Measurements from ENCODE around the gene TCF3. TPM values are rescaled to one million over a fixed set of nuclear protein-coding genes. Genes with fewer than 3 reads are reported as not detected.

TCF3 gene
- total RNA-seq, 1 donor: 55.0 TPM

- H2AFZ ChIP-seq (ENCODE audit: low read length): no peak overlapping the region
- no peaks in the 10 kb centered on the region for H3K9me3 ChIP-seq (ENCODE audit: low read depth, low read length)
- H4K20me1 ChIP-seq (ENCODE audit: insufficient read depth, low read length): peaks cover 3% of the 10 kb centered on the region
- H3K4me3 ChIP-seq (ENCODE audit: insufficient read depth, low read length): no peak overlapping the region
- H3K4me1 ChIP-seq (ENCODE audit: insufficient read depth, low read length): no peaks in the 10 kb centered on the region
- no peaks in the 10 kb centered on the region for H3K27me3 ChIP-seq (ENCODE audit: insufficient read depth, low read length)
- no peak overlapping the region for H3K27ac ChIP-seq (ENCODE audit: low read depth, low read length)
- H3K4me2 ChIP-seq (ENCODE audit: insufficient read depth, low read length): no peak overlapping the region
- peaks cover 34% of the 10 kb centered on the region for H3K36me3 ChIP-seq (ENCODE audit: insufficient read depth, low read length)
- DNase-seq (ENCODE audit: insufficient read length, low spot score, missing footprints): peak; percentile 76
- H3K79me2 ChIP-seq (ENCODE audit: insufficient read depth, low read length): no peaks in the 10 kb centered on the region
- no peak for TF ChIP-seq CTCF (IDR thresholded peaks at IDR 0.05; ENCODE audit: extremely low read depth, low read depth, low read length)
Measured at GRCh38 chr19:1577090-1577928, 75.1 kb downstream of the TCF3 start.

DNA sequence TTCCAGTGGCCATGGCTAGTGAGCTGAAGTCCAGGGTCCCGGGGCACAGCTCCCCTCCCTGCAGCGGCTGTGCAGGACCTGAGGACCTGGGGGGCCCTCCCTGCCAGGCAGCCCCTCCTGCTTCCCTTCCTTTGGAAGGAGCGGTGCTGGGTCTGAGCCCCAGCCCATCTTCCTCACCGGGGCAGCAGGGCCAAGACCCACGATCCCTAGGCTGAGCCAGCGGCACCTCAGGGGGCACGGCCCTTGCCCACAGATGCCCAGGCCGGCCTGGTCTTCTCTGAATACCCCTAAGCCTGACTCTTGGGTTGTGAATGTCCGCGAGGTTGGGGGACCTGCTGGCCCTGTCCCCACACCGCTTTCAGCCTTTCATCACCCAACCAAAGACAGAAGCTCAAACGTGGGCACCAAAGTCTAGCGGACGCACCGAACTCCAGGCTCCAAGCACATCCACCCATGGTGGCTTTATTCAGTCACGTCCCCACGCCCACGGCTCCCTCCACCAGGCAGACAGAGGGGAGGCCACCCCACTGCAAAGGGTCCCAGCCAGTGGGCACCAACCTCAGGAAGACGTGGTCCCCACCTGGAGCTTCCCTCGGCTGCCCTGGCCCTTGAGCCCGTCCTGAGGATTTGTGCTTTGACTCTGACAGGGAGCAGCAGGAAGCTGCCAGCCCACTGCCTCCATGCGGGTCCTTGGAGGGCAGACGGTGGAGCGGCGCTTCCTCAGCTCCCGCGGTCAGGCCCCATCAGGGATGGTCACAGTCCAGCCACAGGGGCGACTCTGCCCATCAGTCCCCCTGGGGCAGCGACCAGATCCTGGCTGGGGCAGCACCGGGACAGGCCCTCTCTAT, 75.9 kb downstream of the TCF3 start:
- Histone ChIP-seq H3K27me3 (ENCODE audit: insufficient read depth, low read length) (peaks cover 1% of the 10 kb centered on the region), H3K79me2 (ENCODE audit: insufficient read depth, low read length) (no peaks in the 10 kb centered on the region), H3K4me2 (ENCODE audit: insufficient read depth, low read length) (no peak overlapping the region), H4K20me1 (ENCODE audit: insufficient read depth, low read length) (peaks cover 3% of the 10 kb centered on the region), H3K4me1 (ENCODE audit: insufficient read depth, low read length) (no peaks in the 10 kb centered on the region), H2AFZ (ENCODE audit: low read length) (no peak overlapping the region), H3K27ac (ENCODE audit: low read depth, low read length) (no peak overlapping the region), H3K9me3 (ENCODE audit: low read depth, low read length) (no peaks in the 10 kb centered on the region), H3K36me3 (ENCODE audit: insufficient read depth, low read length) (peaks cover 28% of the 10 kb centered on the region), H3K4me3 (ENCODE audit: insufficient read depth, low read length) (no peak overlapping the region)
- TF ChIP-seq CTCF (IDR thresholded peaks at IDR 0.05; ENCODE audit: extremely low read depth, low read depth, low read length): no peak
- DNase-seq (ENCODE audit: insufficient read length, low spot score, missing footprints): no peak

DNA sequence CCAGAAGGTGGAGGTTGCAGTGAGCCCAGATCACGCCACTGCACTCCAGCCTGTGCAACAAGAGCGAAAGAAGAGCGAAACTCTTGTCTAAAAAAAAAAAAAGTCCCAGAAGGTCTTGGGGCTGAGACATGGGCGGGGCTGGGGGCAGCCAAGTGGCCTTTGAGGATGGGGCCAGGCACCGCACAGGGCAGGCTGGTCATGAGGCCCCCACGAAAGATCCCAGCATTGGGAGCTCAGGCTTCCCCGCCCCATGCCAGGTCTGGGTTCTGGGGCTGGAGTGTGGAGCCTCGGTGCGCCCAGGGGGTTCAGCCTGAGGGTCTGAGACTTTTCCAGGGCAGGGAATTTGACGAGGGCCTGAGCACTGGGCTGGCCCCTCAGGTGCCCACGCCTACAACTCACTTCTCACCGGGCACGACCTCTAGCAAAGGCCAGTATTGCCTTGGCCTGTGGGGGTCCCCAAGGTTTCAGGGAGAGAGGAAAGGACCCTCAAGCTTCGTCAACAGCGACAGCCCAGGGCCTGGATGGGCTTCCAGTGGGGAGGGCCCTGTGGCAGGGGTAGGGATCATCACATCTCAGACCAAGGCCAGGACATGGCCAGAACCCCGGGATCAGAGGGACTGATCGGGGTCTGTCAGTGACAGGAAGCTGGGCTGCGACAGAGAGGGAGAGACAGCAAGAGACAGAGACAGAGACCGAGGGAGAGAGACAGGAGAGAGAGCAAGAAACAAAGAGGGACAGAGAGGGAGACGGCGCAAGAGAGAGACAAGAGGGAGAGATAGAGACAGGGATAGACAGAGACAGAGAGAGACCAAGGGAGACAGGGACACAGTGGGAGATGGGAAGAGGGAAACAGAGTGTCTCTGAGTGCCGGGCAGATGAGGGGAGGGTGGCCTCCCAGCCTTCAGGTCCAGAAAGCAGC, 76.8 kb downstream of the TCF3 start:
- Histone ChIP-seq H3K9me3 (ENCODE audit: low read depth, low read length) (no peaks in the 10 kb centered on the region), H3K4me2 (ENCODE audit: insufficient read depth, low read length) (no peak overlapping the region), H3K4me1 (ENCODE audit: insufficient read depth, low read length) (no peaks in the 10 kb centered on the region), H3K27me3 (ENCODE audit: insufficient read depth, low read length) (peaks cover 2% of the 10 kb centered on the region), H3K36me3 (ENCODE audit: insufficient read depth, low read length) (peaks cover 19% of the 10 kb centered on the region), H3K4me3 (ENCODE audit: insufficient read depth, low read length) (no peak overlapping the region), H2AFZ (ENCODE audit: low read length) (no peak overlapping the region), H3K27ac (ENCODE audit: low read depth, low read length) (no peak overlapping the region), H4K20me1 (ENCODE audit: insufficient read depth, low read length) (peaks cover 3% of the 10 kb centered on the region), H3K79me2 (ENCODE audit: insufficient read depth, low read length) (no peaks in the 10 kb centered on the region)
- TF ChIP-seq CTCF (IDR thresholded peaks at IDR 0.05; ENCODE audit: extremely low read depth, low read depth, low read length): no peak
- DNase-seq (ENCODE audit: insufficient read length, low spot score, missing footprints): peak; percentile 65

All from osteoblast (primary cell).